ENCODE data around the gene KIRREL1.

DNA sequence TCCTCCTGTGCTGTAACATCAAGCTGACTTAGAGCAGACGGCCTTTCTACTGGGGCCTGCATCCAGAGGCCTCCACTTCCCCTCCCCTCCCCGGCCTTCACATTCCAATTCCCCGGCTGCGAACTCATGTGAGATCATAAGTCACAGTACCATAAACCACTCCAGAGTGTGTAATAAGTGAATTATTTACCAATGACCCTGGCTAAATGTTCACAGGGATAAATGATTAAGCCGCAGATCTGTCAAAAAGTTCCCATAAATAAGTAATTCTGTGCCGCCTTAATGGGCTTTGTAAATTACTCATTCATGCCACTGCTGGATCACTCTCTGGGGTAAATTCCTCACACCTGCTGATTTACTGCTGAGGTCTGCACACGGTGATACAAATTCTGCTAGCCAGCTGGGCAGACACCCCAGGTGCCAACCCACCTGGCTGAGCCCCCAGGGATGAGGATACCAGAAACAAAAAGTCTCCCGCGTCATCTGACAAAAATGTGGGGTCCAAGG is 27.4 kb upstream of the KIRREL1 start:
- TF ChIP-seq, protein P1, sequence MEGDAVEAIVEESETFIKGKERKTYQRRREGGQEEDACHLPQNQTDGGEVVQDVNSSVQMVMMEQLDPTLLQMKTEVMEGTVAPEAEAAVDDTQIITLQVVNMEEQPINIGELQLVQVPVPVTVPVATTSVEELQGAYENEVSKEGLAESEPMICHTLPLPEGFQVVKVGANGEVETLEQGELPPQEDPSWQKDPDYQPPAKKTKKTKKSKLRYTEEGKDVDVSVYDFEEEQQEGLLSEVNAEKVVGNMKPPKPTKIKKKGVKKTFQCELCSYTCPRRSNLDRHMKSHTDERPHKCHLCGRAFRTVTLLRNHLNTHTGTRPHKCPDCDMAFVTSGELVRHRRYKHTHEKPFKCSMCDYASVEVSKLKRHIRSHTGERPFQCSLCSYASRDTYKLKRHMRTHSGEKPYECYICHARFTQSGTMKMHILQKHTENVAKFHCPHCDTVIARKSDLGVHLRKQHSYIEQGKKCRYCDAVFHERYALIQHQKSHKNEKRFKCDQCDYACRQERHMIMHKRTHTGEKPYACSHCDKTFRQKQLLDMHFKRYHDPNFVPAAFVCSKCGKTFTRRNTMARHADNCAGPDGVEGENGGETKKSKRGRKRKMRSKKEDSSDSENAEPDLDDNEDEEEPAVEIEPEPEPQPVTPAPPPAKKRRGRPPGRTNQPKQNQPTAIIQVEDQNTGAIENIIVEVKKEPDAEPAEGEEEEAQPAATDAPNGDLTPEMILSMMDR (IDR thresholded peaks at IDR 0.05), result no peak
- TF ChIP-seq, protein P2, sequence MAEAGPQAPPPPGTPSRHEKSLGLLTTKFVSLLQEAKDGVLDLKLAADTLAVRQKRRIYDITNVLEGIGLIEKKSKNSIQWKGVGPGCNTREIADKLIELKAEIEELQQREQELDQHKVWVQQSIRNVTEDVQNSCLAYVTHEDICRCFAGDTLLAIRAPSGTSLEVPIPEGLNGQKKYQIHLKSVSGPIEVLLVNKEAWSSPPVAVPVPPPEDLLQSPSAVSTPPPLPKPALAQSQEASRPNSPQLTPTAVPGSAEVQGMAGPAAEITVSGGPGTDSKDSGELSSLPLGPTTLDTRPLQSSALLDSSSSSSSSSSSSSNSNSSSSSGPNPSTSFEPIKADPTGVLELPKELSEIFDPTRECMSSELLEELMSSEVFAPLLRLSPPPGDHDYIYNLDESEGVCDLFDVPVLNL (CRISPR knock-in tag; IDR thresholded peaks at IDR 0.05; ENCODE audit: borderline replicate concordance, low read depth), result no peak
- no peak for TF ChIP-seq IRF2 (CRISPR knock-in tag; IDR thresholded peaks at IDR 0.05; ENCODE audit: borderline replicate concordance, low read depth)
- TF ChIP-seq SMAD4 (CRISPR knock-in tag; IDR thresholded peaks at IDR 0.05), result no peak
- TF ChIP-seq, protein P3, sequence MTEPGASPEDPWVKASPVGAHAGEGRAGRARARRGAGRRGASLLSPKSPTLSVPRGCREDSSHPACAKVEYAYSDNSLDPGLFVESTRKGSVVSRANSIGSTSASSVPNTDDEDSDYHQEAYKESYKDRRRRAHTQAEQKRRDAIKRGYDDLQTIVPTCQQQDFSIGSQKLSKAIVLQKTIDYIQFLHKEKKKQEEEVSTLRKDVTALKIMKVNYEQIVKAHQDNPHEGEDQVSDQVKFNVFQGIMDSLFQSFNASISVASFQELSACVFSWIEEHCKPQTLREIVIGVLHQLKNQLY (CRISPR knock-in tag; IDR thresholded peaks at IDR 0.05), result no peak
- TF ChIP-seq, protein P4, sequence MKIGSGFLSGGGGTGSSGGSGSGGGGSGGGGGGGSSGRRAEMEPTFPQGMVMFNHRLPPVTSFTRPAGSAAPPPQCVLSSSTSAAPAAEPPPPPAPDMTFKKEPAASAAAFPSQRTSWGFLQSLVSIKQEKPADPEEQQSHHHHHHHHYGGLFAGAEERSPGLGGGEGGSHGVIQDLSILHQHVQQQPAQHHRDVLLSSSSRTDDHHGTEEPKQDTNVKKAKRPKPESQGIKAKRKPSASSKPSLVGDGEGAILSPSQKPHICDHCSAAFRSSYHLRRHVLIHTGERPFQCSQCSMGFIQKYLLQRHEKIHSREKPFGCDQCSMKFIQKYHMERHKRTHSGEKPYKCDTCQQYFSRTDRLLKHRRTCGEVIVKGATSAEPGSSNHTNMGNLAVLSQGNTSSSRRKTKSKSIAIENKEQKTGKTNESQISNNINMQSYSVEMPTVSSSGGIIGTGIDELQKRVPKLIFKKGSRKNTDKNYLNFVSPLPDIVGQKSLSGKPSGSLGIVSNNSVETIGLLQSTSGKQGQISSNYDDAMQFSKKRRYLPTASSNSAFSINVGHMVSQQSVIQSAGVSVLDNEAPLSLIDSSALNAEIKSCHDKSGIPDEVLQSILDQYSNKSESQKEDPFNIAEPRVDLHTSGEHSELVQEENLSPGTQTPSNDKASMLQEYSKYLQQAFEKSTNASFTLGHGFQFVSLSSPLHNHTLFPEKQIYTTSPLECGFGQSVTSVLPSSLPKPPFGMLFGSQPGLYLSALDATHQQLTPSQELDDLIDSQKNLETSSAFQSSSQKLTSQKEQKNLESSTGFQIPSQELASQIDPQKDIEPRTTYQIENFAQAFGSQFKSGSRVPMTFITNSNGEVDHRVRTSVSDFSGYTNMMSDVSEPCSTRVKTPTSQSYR (CRISPR knock-in tag; IDR thresholded peaks at IDR 0.05), result no peak
- TF ChIP-seq, protein P5, sequence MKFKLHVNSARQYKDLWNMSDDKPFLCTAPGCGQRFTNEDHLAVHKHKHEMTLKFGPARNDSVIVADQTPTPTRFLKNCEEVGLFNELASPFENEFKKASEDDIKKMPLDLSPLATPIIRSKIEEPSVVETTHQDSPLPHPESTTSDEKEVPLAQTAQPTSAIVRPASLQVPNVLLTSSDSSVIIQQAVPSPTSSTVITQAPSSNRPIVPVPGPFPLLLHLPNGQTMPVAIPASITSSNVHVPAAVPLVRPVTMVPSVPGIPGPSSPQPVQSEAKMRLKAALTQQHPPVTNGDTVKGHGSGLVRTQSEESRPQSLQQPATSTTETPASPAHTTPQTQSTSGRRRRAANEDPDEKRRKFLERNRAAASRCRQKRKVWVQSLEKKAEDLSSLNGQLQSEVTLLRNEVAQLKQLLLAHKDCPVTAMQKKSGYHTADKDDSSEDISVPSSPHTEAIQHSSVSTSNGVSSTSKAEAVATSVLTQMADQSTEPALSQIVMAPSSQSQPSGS (CRISPR knock-in tag; IDR thresholded peaks at IDR 0.05; ENCODE audit: borderline replicate concordance, low read depth), result no peak
- TF ChIP-seq, protein P6, sequence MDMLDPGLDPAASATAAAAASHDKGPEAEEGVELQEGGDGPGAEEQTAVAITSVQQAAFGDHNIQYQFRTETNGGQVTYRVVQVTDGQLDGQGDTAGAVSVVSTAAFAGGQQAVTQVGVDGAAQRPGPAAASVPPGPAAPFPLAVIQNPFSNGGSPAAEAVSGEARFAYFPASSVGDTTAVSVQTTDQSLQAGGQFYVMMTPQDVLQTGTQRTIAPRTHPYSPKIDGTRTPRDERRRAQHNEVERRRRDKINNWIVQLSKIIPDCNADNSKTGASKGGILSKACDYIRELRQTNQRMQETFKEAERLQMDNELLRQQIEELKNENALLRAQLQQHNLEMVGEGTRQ (CRISPR knock-in tag; IDR thresholded peaks at IDR 0.05), result no peak
- no peak for TF ChIP-seq FOXP1 (CRISPR knock-in tag; IDR thresholded peaks at IDR 0.05; ENCODE audit: borderline replicate concordance)
- no peak for TF ChIP-seq FOXK1 (CRISPR knock-in tag; IDR thresholded peaks at IDR 0.05)
- no peak for TF ChIP-seq SP1 (CRISPR knock-in tag; conservative IDR thresholded peaks at IDR 0.05)
- TF ChIP-seq ZNF317 (CRISPR knock-in tag; IDR thresholded peaks at IDR 0.05; ENCODE audit: borderline replicate concordance, low read depth), result no peak

Data from WTC11 (cell line).